CD4-positive, alpha-beta T cell (primary cell): ENCODE measurements around the gene RGS17. TPM values are rescaled to one million over a fixed set of nuclear protein-coding genes. Genes with fewer than 3 reads are reported as not detected.
"Not testable (repeated sequence)": the region's sequence is repeated elsewhere in the genome, so short reads cannot be mapped to it uniquely, and the experiment has no call there.

Experiments
- ATAC-seq: fragments of 200-7000 bp; cut with Tn5 transposase; one replicate; pipeline ENCODE4 v1.10.0; 2022; ENCODE audit warnings: mild to moderate bottlenecking; ENCODE audit not compliant: poor library complexity
- CTCF ChIA-PET: fragments of 350-600 bp; sonication (Branson Sonifier 250); formaldehyde crosslinking; loops from one replicate; lab custom pipeline; 2021; ENCODE audit warnings: antibody characterized with exemption, inconsistent platforms; lab: Charles Lee
- POLR2A ChIA-PET: fragments of 350-600 bp; sonication (Branson Sonifier 250); formaldehyde crosslinking; loops from one replicate; lab custom pipeline; 2021; ENCODE audit warnings: antibody characterized with exemption, inconsistent platforms; lab: Charles Lee
- DNase-seq, 14 experiments: peaks; one replicate each; pipeline ENCODE4 v3.0.0-alpha.2; 2013 to 2020; ENCODE audit warnings: mixed read lengths in 2 of 14
- H3K27ac ChIP-seq, 2 donors: one replicate each; pipeline versions ENCODE4 v1.5.1 to v1.7.0; 2013; ENCODE audit warnings: low read length in 2 of 2, low read depth in 1 of 2, mild to moderate bottlenecking in 1 of 2
- H3K27me3 ChIP-seq, 2 experiments: 1 replicate in 1 of 2; 2 replicates in 1 of 2; pipeline versions ENCODE4 v1.6.1 to v1.7.0; 2013; ENCODE audit warnings: low read length in 2 of 2, control low read depth in 1 of 2, mild to moderate bottlenecking in 1 of 2, moderate library complexity in 1 of 2; ENCODE audit not compliant: insufficient read depth in 2 of 2, control insufficient read depth in 1 of 2
- H3K36me3 ChIP-seq: one replicate; pipeline ENCODE4 v1.6.1; 2013; ENCODE audit warnings: low read length, control low read depth; ENCODE audit not compliant: insufficient read depth
- H3K4me1 ChIP-seq: one replicate; pipeline ENCODE4 v1.6.1; 2013; ENCODE audit warnings: low read length, control low read depth; ENCODE audit not compliant: insufficient read depth
- H3K4me3 ChIP-seq: one replicate; pipeline ENCODE4 v1.5.1; 2013; ENCODE audit warnings: mild to moderate bottlenecking, low read length, moderate library complexity
- H3K9me3 ChIP-seq, 2 experiments: 1 replicate in 1 of 2; 2 replicates in 1 of 2; pipeline versions ENCODE4 v1.6.1 to v1.7.0; 2013; ENCODE audit warnings: low read length in 2 of 2, mild to moderate bottlenecking in 2 of 2, control low read depth in 1 of 2, moderate library complexity in 1 of 2; ENCODE audit not compliant: control insufficient read depth in 1 of 2, insufficient read depth in 1 of 2
- H3K27ac Mint-ChIP-seq: one replicate; pipeline ENCODE4 v1.8.0; 2020; ENCODE audit warnings: mixed read lengths
- H3K27me3 Mint-ChIP-seq: one replicate; pipeline ENCODE4 v1.8.0; 2021; ENCODE audit warnings: mixed read lengths
- H3K36me3 Mint-ChIP-seq: one replicate; pipeline ENCODE4 v1.8.0; 2021; ENCODE audit warnings: low read depth, mixed read lengths
- H3K4me1 Mint-ChIP-seq: one replicate; pipeline ENCODE4 v1.8.0; 2021; ENCODE audit warnings: low read depth, mixed read lengths
- H3K4me3 Mint-ChIP-seq: one replicate; pipeline ENCODE4 v1.8.0; 2020; ENCODE audit warnings: mild to moderate bottlenecking, mixed read lengths
- H3K9me3 Mint-ChIP-seq: one replicate; pipeline ENCODE4 v1.8.0; 2020; ENCODE audit warnings: mixed read lengths
- CTCF ChIP-seq: fragments of 200-600 bp; IDR thresholded peaks from one replicate; pipeline ENCODE4 v1.8.0; 2022; ENCODE audit warnings: antibody characterized with exemption, mild to moderate bottlenecking
- intact Hi-C, 2 experiments: fragments of 100-400 bp; cut with DNase I in 1 of 2; cut with micrococcal nuclease in 1 of 2; formaldehyde crosslinking; loops; one replicate each; pipeline versions ENCODE4 v1.15.1 to v1.9.0; 2023 to 2025; cut with DNase I, micrococcal nuclease
- total RNA-seq, 174 experiments: library from RNA in 2 of 174; stranded (reverse) in 2 of 174; gene quantifications; one replicate each; pipeline ENCODE4 v1.2.3 and lab custom pipeline; 2021 to 2026

Gene RGS17
- total RNA-seq, 2 experiments from 2014 or later: not detected

GRCh38 chr6:153003366-153003690, 127.8 kb downstream of the RGS17 start:
- ChIA-PET POLR2A (no interaction called here), CTCF (no interaction called here)
- peak overlapping the region; percentile 93 for H3K4me3 Mint-ChIP-seq
- Histone ChIP-seq H3K27ac (peak overlapping the region; percentile 68 to 88), H3K4me1 (peaks cover 21% of the 10 kb centered on the region), H3K36me3 (peaks cover 2% of the 10 kb centered on the region), H3K9me3 (no peaks in the 10 kb centered on the region), H3K27me3 (no peaks in the 10 kb centered on the region), H3K4me3 (peak overlapping the region; percentile 61)
- DNase-seq: no peak
- intact Hi-C loops: loop anchor here (2.0 kb wide), 2 partner anchors 19 to 21 kb away; partner anchors contain the start of gene FBXO5 (in 1 of the 2)
- peak overlapping the region; percentile 87 for H3K27ac Mint-ChIP-seq
- H3K36me3 Mint-ChIP-seq: peaks cover 39% of the 10 kb centered on the region
- H3K9me3 Mint-ChIP-seq: no peaks in the 10 kb centered on the region
- no peak for ATAC-seq
- TF ChIP-seq CTCF: no peak
- peaks cover 58% of the 10 kb centered on the region for H3K4me1 Mint-ChIP-seq
- no peaks in the 10 kb centered on the region for H3K27me3 Mint-ChIP-seq

- intact Hi-C loops: loop anchor here (2.0 kb wide), 2 partner anchors 18 to 20 kb away; partner anchors contain the start of gene FBXO5 (in 1 of the 2)
- ChIA-PET POLR2A (interaction anchor here (1.2 kb wide), 1 partner anchor 20 kb away, joined by 5 read pairs; the partner anchor contains the start of gene FBXO5), CTCF (no interaction called here)
- H3K27me3 Mint-ChIP-seq: no peaks in the 10 kb centered on the region
- H3K36me3 Mint-ChIP-seq: peaks cover 44% of the 10 kb centered on the region
- Histone ChIP-seq H3K9me3 (no peaks in the 10 kb centered on the region), H3K27me3 (no peaks in the 10 kb centered on the region), H3K4me1 (peaks cover 21% of the 10 kb centered on the region), H3K36me3 (peaks cover 4% of the 10 kb centered on the region), H3K27ac (peak within 1 kb of the TSS; percentile 68 to 88), H3K4me3 (peak within 1 kb of the TSS; percentile 61)
- no peaks in the 10 kb centered on the region for H3K9me3 Mint-ChIP-seq
- H3K27ac Mint-ChIP-seq: peak within 1 kb of the TSS; percentile 87
- ATAC-seq (peak; percentile 82), DNase-seq (peak; percentile 60 to 93 (median 76))
- peak within 1 kb of the TSS; percentile 93 for H3K4me3 Mint-ChIP-seq
- peak; percentile 5 for TF ChIP-seq CTCF
- peaks cover 58% of the 10 kb centered on the region for H3K4me1 Mint-ChIP-seq
Observed at GRCh38 chr6:153002613-153003365, 128.3 kb downstream of the RGS17 start, which contains the start of gene MTRF1L. Gene MTRF1L (minus strand): TSS chr6:153002709. CDS start chr6:153002685, 24 bp downstream.

- Mint-ChIP-seq H3K36me3 (peaks cover 52% of the 10 kb centered on the region), H3K9me3 (no peaks in the 10 kb centered on the region), H3K4me1 (peaks cover 64% of the 10 kb centered on the region), H3K27me3 (no peaks in the 10 kb centered on the region), H3K4me3 (peak overlapping the region; percentile 93), H3K27ac (peak overlapping the region; percentile 87)
- no peaks in the 10 kb centered on the region for H3K27me3 ChIP-seq
- ChIA-PET POLR2A (interaction anchor here (1.2 kb wide), 1 partner anchor 19 kb away, joined by 5 read pairs; the partner anchor contains the start of gene FBXO5), CTCF (no interaction called here)
- H3K4me3 ChIP-seq: peak overlapping the region; percentile 61
- H3K4me1 ChIP-seq: peaks cover 21% of the 10 kb centered on the region
- H3K9me3 ChIP-seq: no peaks in the 10 kb centered on the region
- peaks cover 11% of the 10 kb centered on the region for H3K36me3 ChIP-seq
- DNase-seq: peak in 4 of 14 experiments; percentile 2 to 35 (median 24)
- TF ChIP-seq CTCF: peak; percentile 21
- ATAC-seq: peak; percentile 28
- intact Hi-C loops: loop anchor here (2.0 kb wide), 2 partner anchors 17 to 19 kb away; partner anchors contain the start of gene FBXO5 (in 1 of the 2)
- peak overlapping the region; percentile 68 to 88 for H3K27ac ChIP-seq
Observed at GRCh38 chr6:153001767-153002612, 129.1 kb downstream of the RGS17 start.

- not testable (repeated sequence) for H3K4me3 ChIP-seq, ATAC-seq, H3K27ac ChIP-seq
Observed at GRCh38 chr6:153000790-153001189, 130.3 kb downstream of the RGS17 start.

More at GRCh38 chr6:153000790-153001189, 130.3 kb downstream of the RGS17 start:
- Histone ChIP-seq H3K4me1 (peaks cover 21% of the 10 kb centered on the region), H3K36me3 (peaks cover 20% of the 10 kb centered on the region)
- H3K4me3 Mint-ChIP-seq: peak overlapping the region; percentile 93
- H3K4me1 Mint-ChIP-seq: peaks cover 76% of the 10 kb centered on the region
- intact Hi-C loops, CTCF ChIA-PET, H3K27me3 ChIP-seq, H3K9me3 ChIP-seq, H3K9me3 Mint-ChIP-seq, POLR2A ChIA-PET, H3K27me3 Mint-ChIP-seq, DNase-seq: not testable (repeated sequence)
- H3K27ac Mint-ChIP-seq: peak overlapping the region; percentile 87
- H3K36me3 Mint-ChIP-seq: peaks cover 64% of the 10 kb centered on the region
